GM19193 (cell line): Measurements from ENCODE around the gene RASAL1.

ENCODE experiments used
- POLR2A ChIP-seq: IDR thresholded peaks from 4 replicates; pipeline ENCODE4 v1.6.1; 2011; ENCODE audit not compliant: insufficient read depth, insufficient read length; ENCODE audit errors: extremely low read depth

RASAL1 gene

DNA sequence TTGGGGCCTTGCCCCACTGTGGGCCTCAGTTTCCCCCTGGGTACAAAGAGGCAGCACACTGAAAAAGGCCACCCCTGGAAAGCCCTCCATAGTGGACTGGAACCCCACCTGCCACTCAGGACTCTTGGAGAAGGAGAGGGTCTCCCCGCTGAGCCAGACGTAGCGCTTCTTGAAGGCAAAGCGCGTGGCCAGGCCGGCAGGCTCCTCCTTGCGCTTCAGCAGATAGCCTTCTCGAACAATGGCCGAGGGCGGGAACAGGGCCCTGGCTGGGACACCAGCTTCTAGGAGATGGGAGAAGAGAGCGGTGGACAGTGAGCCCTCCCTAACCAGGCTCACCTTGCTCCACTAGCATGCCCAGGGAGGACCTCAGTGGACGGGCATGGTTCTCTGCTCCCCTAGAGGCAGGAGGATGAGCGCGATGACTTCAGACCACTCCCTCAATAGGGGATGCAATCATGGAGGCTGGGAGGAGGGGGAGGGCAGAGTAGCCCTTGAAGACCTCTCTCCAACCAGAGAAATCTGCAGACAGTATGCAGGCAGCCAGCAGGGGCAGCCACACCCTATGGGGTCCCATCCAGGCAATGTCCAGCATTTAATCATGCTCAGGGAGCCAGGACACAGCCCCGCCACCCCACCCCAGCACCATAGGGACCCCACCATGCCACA, 29.8 kb downstream of the RASAL1 start:
- TF ChIP-seq POLR2A = no peak

DNA sequence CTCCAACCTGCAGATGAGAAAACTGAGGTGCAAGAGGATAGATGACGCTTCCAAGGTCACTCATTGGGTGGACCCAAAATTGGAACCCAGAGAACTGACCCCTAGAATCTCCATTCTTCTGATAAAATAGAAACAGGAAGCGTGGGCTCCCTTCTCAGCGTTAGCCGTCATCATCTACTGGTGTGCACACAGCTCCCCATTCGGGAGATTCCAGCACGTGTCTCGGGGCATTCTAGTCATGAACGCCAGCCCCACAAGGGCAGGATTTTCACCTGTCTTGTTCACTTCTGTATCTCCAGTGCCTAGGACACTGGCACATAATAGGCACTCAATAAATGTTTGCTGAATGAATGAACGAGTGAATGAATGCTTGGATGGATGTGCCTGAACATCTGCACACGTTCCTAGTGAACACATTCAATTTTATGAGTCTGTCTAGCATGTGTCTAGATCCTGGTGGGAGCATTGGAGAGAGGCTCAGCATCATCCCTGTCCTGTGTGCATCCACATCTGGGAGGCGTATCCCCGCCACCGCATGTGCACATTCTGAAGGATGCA, 30.5 kb downstream of the RASAL1 start:
- no peak for TF ChIP-seq POLR2A

DNA sequence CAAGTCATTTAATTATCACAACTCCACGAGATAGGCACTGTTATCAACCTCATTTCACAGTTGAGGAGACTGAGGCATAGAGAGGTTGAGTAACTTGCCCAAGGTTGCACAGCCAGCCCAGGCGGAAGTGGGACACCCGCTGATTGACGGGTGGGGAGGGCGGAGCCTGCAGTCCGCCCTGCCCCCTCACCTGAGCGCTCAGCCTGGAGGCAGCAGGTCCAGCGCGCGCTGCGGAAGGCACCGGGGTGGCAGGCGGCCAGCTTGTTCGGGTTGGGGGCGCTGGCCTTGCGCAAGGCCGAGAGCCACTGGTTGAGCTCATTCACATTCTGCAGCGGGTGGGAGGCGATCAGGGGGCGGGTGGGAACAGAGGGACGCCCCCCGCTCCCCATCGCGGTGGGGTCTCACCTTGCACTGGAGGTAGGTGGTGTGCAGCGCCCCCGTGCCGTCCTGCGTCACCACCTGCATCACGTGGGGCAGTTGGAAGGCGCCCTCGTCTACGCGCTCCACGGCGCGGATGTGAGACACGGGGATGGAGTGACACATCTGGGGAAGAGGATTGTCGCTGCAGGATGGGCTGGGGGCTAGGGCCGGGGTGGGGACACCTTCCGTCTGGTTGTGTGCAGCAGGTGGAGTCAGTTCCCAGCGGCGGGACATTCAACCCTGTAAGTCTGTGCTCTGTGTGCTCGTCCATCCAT, 31.7 kb downstream of the RASAL1 start:
- TF ChIP-seq POLR2A = no peak

DNA sequence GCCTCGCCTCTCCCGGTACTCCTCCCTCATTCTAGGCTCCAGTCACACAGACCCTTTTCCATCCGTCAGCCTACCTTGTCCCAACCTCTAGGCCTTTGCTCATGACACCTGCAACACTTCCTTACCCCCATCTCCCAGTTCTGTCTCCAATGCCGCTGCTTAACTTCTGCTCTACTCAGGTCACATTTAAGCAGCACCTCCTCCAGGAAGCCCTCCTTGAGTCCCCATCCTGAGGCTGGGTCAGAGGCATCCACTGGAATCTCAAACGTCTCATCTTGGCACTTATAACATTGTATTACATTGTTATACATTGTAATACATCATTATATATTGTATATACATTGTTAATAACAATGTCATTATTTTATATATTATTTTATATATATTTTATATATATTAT, 32.8 kb downstream of the RASAL1 start:
- TF ChIP-seq POLR2A = no peak

DNA sequence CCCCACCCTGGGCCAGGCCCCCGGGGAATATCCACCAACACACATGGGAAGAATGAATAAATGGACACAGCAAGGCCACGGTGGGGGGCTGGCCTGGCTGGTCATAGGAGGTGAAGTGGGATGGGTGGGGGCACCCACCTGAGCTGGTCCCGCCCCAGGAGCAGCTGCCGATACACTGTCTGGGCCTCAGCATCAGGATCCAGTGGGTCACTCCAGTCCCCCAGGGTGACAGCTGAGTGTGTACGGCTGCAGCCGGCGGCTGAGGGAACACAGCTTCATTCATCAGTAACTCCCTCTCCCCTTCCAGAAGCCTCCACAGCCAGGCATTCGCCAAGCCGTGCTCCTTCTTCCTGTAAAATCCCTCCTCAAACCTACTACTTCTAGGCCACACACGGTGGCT, 33.8 kb downstream of the RASAL1 start:
- TF ChIP-seq POLR2A = no peak

DNA sequence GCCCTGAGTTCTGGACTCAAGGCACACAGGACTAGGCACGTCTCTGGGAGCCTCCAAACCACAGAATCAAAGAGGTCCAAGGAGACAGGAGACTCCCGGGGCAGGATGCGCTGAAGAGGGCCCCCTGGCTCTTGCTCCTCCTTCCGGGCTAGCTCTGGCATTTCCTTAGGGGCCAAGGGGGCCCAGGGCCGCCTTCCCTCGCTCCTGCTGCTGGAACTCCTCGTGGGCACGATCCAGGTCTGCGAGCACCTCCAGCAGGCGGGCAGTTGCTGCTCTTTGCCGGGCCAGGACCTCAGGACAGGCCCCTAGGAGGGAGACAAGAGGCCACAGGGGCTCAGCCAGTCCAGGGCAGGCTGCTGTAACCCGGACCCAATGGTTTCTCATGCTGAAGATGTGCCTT, 35.8 kb downstream of the RASAL1 start:
- no peak for TF ChIP-seq POLR2A

DNA sequence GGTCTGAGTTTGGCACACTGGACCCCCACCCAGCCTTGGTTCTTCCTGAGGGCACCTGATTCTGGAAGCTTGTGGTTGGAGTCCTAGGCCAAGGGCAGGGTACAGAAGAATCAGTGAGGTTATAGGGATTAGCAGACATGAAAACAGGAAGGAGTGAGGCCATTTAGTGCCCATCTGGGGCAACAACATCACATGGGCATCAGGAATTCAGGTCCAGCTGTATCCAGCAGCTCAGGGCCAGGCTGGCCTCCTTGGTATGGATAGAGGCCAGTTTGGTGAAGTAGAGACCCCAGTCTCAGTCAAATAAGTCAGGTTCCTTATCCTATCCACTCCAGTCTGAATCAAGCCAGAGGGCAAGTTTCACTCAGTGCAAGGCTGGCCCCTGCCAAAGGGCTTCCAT, 36.2 kb downstream of the RASAL1 start:
- no peak for TF ChIP-seq POLR2A

DNA sequence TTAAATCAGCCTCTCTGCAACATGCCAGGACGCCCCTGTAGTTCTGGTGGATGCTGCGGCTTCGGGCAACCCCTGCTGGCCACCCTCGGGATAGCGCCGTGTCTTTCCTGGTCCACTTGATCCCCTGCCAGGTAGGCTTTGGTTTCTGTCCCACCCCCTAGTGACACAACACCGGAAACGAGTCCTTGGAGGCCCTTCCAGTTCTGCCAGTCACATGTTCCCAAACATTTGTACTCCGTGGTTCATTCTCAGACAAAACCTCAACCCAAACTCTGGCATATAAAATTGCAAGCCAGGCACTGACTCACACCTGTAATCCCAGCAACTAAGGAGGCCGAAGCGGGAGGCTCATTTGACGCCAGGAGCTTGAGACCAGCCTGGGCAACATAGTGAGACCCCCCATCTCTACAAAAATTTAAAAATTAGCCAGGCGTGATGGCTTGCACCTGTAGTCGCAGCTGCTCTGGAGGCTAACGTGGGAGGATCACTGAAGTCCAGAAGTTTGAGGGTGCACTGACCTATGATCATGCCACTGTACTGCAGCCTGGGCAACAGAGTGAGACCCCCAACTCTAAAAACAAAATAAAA, 37.0 kb downstream of the RASAL1 start:
- TF ChIP-seq POLR2A = no peak

DNA sequence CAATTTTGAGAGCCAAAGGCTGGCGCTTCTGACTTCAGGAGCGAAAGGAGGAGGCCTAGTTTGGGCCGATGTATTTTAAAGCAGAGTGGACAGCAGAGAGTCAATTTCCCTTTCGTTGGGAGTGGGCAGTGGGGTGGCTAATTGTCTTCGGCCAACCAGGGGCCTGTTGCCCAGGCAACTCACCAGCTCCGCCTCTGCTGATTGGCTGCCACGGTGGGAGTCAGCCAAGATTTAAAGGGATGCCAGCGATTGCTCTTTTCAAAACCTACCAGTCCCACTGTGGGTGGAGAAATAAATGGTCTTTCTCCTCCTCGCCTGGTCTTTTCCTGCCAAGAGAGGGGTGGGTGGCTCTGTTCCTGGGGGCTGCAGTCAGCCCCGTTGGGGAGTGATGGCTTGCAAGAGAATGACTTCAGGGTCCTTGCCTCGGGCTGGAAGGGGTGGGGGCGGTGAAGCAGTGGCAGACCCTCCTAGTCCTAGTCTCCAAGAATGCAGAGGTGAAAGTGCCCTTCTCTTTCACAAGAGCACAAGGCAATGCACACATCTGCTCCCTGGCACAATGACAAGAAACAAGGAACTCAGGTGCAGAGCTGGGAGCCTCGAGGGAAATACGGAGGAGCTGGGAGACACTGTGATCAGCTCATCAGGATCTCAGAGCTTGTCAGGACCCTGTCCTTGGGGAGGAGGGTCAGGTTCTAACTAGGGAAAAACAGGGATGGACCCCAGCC, 37.7 kb downstream of the RASAL1 start:
- TF ChIP-seq POLR2A = no peak

DNA sequence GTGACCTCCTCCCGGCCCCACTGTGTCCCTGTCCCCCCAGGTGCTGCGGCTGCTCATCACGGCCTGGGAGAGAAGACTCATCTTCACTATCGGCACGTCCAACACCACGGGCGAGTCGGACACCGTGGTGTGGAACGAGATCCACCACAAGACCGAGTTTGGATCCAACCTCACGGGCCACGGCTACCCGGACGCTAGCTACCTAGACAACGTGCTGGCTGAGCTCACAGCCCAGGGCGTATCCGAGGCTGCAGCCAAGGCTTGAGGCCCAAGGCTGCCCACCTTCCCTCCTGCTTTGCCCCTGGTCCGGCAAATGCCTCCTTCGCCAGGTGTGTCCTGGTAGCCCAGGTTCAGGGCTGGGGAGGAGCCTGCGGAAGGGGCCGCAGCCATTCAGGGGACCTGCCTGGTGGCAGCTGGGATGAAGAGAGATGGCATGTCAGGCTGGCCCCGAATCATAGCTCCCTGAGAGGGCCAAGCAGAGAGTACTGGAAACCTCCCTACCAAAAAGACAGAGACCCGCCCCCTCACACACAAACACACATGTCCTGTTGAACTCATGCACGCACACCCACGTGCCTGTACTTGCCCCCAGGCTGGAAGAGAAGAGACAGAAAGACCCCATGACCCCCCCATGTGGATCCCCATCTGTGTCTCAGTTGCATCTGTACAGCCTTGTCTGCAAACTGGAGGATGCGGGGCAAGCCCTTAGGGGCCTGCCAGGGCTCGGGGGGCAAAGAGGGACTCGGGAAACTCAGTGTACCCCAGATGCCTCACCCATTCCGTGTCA, 38.7 kb downstream of the RASAL1 start:
- no peak for TF ChIP-seq POLR2A

DNA sequence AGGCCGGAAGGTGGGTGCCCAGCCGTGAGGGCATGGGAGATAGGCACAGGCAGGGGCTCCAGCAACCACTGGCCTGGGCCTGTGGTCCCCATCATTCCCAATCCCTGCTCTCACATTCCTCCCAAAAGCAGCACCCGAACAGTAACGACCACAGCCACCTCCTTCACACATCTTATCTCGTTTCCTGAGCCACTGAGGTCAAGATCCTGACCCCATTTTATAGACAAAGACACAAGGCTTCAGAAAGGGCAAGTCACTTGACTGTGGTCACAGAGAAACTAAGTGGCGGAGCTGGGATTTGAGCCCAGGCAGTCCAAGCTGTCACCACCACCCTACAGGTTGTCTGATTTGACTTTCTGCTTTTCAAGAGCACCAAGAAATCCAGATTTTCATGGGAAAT, 40.2 kb downstream of the RASAL1 start:
- TF ChIP-seq POLR2A = no peak

DNA sequence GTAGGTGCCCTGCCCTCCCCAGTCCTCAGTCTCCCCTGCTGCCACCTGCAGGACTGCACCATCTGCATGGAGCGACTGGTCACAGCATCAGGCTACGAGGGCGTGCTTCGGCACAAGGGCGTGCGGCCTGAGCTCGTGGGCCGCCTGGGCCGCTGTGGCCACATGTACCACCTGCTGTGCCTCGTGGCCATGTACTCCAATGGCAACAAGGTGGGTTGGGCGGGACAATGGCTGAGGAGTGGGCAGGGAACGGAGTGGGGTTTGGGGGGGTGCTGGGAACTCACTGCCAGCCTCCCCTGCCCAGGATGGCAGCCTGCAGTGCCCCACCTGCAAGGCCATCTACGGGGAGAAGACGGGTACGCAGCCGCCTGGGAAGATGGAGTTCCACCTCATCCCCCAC, 40.8 kb downstream of the RASAL1 start:
- no peak for TF ChIP-seq POLR2A

DNA sequence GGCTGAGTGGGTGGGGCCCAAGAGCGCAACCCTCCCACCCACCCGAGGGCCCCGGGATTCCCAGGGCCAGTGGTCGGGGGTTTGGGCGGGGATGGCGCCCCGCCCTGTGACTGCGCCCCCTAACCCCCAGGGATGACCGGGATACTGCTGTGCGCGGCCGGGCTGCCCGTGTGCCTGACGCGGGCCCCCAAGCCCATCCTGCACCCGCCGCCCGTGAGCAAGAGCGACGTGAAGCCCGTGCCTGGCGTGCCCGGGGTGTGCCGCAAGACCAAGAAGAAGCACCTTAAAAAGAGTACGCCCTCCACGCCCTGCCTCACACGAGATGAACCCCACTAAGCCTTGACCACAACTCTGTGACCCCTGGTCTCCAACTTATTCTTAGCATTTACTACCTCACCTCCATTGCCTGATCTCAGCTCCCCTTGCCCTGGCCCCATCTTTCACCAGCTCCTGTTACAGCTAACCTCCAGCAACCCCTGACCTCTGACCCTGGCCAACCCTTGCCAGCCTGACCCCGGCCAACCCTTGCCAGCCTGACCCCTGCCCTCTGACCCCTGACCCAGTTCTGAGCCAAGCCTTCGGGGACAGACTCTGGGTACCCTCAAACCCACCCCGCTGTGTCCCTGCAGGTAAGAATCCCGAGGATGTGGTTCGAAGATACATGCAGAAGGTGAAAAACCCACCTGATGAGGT, 42.0 kb downstream of the RASAL1 start:
- TF ChIP-seq POLR2A = no peak
